K562 (cell line): ENCODE data around the gene SLC17A4.

ENCODE experiments used
- CTCF ChIP-seq, 3 experiments: IDR thresholded peaks in 2 of 3; conservative IDR thresholded peaks in 1 of 3; 2 replicates each; pipeline ENCODE4 v1.5.1; 2011 to 2012; ENCODE audit warnings: low read length in 3 of 3, mild to moderate bottlenecking in 3 of 3, control low read depth in 2 of 3, improper control_type of control experiment in 1 of 3, inconsistent platforms in 1 of 3, low read depth in 1 of 3, mixed read lengths in 1 of 3, moderate library complexity in 1 of 3; ENCODE audit not compliant: insufficient read depth in 2 of 3
- EZH2 ChIP-seq: IDR thresholded peaks from 2 replicates; pipeline ENCODE4 v1.6.1; 2012; ENCODE audit warnings: low read depth, mild to moderate bottlenecking, inconsistent platforms, low read length, borderline replicate concordance
- JUND ChIP-seq, 2 experiments: IDR thresholded peaks; 2 replicates in 1 of 2; 3 replicates in 1 of 2; pipeline ENCODE4 v1.6.1; 2011; ENCODE audit warnings: borderline replicate concordance in 2 of 2, low read depth in 2 of 2, low read length in 2 of 2, improper control_type of control experiment in 1 of 2, missing biosample characterization in 1 of 2, missing genetic modification characterization in 1 of 2, missing genetic modification reagents in 1 of 2
- MCM7 ChIP-seq, 2 experiments: fragments of 450-650 bp; IDR thresholded peaks; 2 replicates each; pipeline ENCODE4 v1.6.1; 2016 to 2018
- MEF2A ChIP-seq: IDR thresholded peaks from 2 replicates; pipeline ENCODE4 v1.6.1; 2011; ENCODE audit warnings: low read depth, mild to moderate bottlenecking, low read length, moderate library complexity; ENCODE audit not compliant: control insufficient read depth
- ZNF740 ChIP-seq, 3 experiments: fragments of 200-800 bp in 1 of 3; sonication (Bioruptor generic) in 1 of 3; sonication (generic) in 1 of 3; formaldehyde crosslinking in 1 of 3; IDR thresholded peaks; 2 replicates each; pipeline versions ENCODE4 v1.6.1 to v1.8.0; 2016 to 2022; ENCODE audit warnings: mild to moderate bottlenecking in 2 of 3, missing compliant biosample characterization in 2 of 3, missing genetic modification characterization in 2 of 3, missing genetic modification reagents in 1 of 3

- no peak for TF ChIP-seq MCM7 (IDR thresholded peaks at IDR 0.05)
- TF ChIP-seq CTCF (IDR thresholded peaks at IDR 0.05 in 2 of 3, conservative IDR thresholded peaks at IDR 0.05 in 1 of 3; ENCODE audit: insufficient read depth in 2 of 3, low read depth in 1 of 3, low read length in 3 of 3), result no peak
- TF ChIP-seq MEF2A, result no peak
- no peak for TF ChIP-seq EZH2
- no peak for TF ChIP-seq ZNF740 (CRISPR knock-in tag; IDR thresholded peaks at IDR 0.05)
- no peak for TF ChIP-seq ZNF740 (tag; IDR thresholded peaks at IDR 0.05)
- TF ChIP-seq JUND (IDR thresholded peaks at IDR 0.05; ENCODE audit: borderline replicate concordance, low read depth, low read length), result no peak
- TF ChIP-seq JUND (tag; IDR thresholded peaks at IDR 0.05; ENCODE audit: borderline replicate concordance, low read depth, low read length), result no peak
Observed at GRCh38 chr6:25713824-25714223, 40.7 kb upstream of the SLC17A4 start.
